SK-N-MC (cell line): ENCODE measurements around the gene TLCD5.

Experiments
- EZH2 ChIP-seq: fragments of 200-600 bp; sonication (generic); IDR thresholded peaks from one replicate; pipeline ENCODE4 v1.6.1; 2017; ENCODE audit warnings: antibody characterized with exemption
- POLR2AphosphoS5 ChIP-seq: IDR thresholded peaks from 2 replicates; pipeline ENCODE4 v1.6.1; 2012; ENCODE audit warnings: mild to moderate bottlenecking, low read depth, low read length, borderline replicate concordance

DNA sequence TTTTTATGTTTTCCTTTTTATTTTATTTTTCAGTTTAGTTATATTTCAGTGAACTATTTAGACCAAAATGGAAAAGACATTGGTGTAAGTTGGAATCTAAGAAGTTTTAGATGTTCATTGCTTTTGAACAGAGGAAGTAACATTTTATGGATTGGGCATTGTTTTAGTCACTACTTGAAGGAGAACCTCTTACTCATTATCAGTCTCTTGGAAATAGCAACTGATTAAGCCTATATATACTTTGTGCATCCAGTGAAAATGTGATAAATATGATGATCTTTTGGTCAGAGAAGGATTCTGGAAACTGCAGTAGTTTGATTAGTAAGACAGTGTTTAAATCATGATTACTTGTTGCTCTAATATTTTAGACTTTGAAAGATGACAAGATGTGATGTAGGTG, 25.5 kb downstream of the TLCD5 start:
- TF ChIP-seq POLR2AphosphoS5, result no peak
- TF ChIP-seq EZH2, result no peak
